HCT116 (cell line): ENCODE measurements around the gene RGL4.

ENCODE experiments used
- CEBPB ChIP-seq: IDR thresholded peaks from 2 replicates; pipeline ENCODE4 v1.6.1; 2012; ENCODE audit warnings: low read depth
- CTCF ChIP-seq, 3 experiments: fragments of 200-600 bp in 1 of 3; sonication (generic) in 1 of 3; IDR thresholded peaks in 2 of 3; conservative IDR thresholded peaks in 1 of 3; 2 replicates each; pipeline ENCODE4 v1.5.1; 2012 to 2017; ENCODE audit warnings: low read depth in 2 of 3, low read length in 2 of 3, antibody characterized with exemption in 1 of 3, borderline replicate concordance in 1 of 3, control low read depth in 1 of 3, mild to moderate bottlenecking in 1 of 3, mixed read lengths in 1 of 3, mixed run types in 1 of 3, moderate library complexity in 1 of 3; ENCODE audit not compliant: insufficient read depth in 1 of 3
- EGR1 ChIP-seq: IDR thresholded peaks from 2 replicates; pipeline ENCODE4 v1.6.1; 2012; ENCODE audit warnings: low read depth
- ELF1 ChIP-seq: IDR thresholded peaks from 2 replicates; pipeline ENCODE4 v1.6.1; 2012; ENCODE audit warnings: low read depth, borderline replicate concordance
- EZH2 ChIP-seq: fragments of 200-600 bp; sonication (generic); IDR thresholded peaks from 2 replicates; pipeline ENCODE4 v1.6.1; 2017; ENCODE audit warnings: antibody characterized with exemption, mixed run types
- MAX ChIP-seq: IDR thresholded peaks from 2 replicates; pipeline ENCODE4 v1.6.1; 2012
- POLR2A ChIP-seq: IDR thresholded peaks from 2 replicates; pipeline ENCODE4 v1.7.0; 2011; ENCODE audit warnings: borderline replicate concordance; ENCODE audit not compliant: insufficient read depth, insufficient read length; ENCODE audit errors: extremely low read depth
- POLR2AphosphoS5 ChIP-seq: IDR thresholded peaks from 2 replicates; pipeline ENCODE4 v1.6.1; 2011; ENCODE audit warnings: mild to moderate bottlenecking, low read depth, low read length, moderate library complexity
- RAD21 ChIP-seq: IDR thresholded peaks from 2 replicates; pipeline ENCODE4 v1.6.1; 2012; ENCODE audit warnings: low read depth, mild to moderate bottlenecking
- REST ChIP-seq: IDR thresholded peaks from 2 replicates; pipeline ENCODE4 v1.6.1; 2012; ENCODE audit warnings: low read depth
- SIN3A ChIP-seq: IDR thresholded peaks from 2 replicates; pipeline ENCODE4 v1.6.1; 2012; ENCODE audit warnings: low read depth
- YY1 ChIP-seq: IDR thresholded peaks from 2 replicates; pipeline ENCODE4 v1.6.1; 2011; ENCODE audit warnings: low read length, low read depth, moderate library complexity, mild to moderate bottlenecking; ENCODE audit not compliant: insufficient replicate concordance; ENCODE audit errors: extremely low read depth

GRCh38 chr22:23712256-23712655, 21.4 kb downstream of the RGL4 start:
- TF ChIP-seq CEBPB = no peak
- no peak for TF ChIP-seq POLR2A
- TF ChIP-seq CTCF (IDR thresholded peaks at IDR 0.05 in 2 of 3, conservative IDR thresholded peaks at IDR 0.05 in 1 of 3; ENCODE audit: borderline replicate concordance in 1 of 3, insufficient read depth in 1 of 3, low read depth in 2 of 3, low read length in 2 of 3) = no peak
- TF ChIP-seq RAD21 = no peak
- TF ChIP-seq ELF1 = no peak
- no peak for TF ChIP-seq EGR1
- TF ChIP-seq MAX = no peak
- no peak for TF ChIP-seq REST
- TF ChIP-seq EZH2 = no peak
- no peak for TF ChIP-seq YY1
- TF ChIP-seq SIN3A = no peak
- no peak for TF ChIP-seq POLR2AphosphoS5
